GM13976 (cell line): ENCODE data around the gene PYROXD2.

ENCODE experiments used
- DNase-seq: peaks from one replicate; pipeline ENCODE4 v3.0.0; 2012; ENCODE audit warnings: low spot score
- CTCF ChIP-seq: IDR thresholded peaks from 2 replicates; pipeline ENCODE4 v1.5.1; 2012; ENCODE audit warnings: borderline replicate concordance, mild to moderate bottlenecking; ENCODE audit not compliant: insufficient read depth; ENCODE audit errors: extremely low read depth, missing control alignments, control extremely low read depth
- in situ Hi-C: fragments of 300-500 bp; cut with MboI; formaldehyde crosslinking; loops from one replicate; pipeline ENCODE4 v1.12.0; 2022; ENCODE audit warnings: low sequenced_read_pairs, mixed read lengths, inconsistent platforms; ENCODE audit not compliant: unreplicated experiment

PYROXD2 gene

GRCh38 chr10:98457721-98458120 is 42.7 kb upstream of the PYROXD2 start:
- in situ Hi-C loops, result loop anchor here (25.0 kb wide), 2 partner anchors 580 to 780 kb away; partner anchors contain the start of gene HPSE2
- DNase-seq, result no peak
- TF ChIP-seq CTCF, result no peak

DNA sequence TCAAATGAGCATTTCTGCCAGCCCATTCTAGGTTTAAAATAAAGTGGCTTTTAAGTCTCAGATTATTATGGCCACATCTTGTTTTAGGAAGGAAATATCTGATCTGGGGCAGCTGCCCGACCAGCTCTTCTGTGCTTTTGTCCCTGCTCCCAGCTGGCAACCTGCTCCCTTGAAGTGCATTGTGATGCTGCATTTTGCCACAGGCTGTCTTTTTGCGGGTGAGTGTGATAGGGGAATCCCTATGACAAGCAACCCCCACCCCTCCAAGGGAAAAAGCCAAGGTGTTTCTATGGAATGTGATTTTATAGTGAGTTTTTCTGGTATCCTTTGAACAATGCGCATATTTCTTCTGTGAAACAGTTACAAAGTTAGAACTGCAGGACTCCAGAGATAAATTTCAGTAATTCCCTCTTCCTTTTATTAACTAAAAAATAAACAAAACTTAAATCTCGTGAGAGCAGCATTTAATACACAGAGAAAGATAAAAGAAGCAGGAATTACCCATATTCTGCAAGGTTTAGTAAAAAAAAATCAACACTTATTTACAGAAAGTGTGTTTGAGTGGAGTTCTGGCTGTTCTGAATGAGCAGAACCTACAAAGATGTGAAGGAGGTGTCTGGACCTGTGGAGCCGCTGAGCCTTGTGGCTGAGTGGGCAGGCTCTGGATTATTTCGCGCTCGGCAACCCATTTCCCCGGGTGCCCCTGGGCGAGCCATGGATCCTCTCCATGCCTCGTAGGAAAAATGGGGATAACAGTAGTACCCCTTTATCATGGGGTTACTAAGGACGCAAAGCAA is 41.9 kb upstream of the PYROXD2 start:
- DNase-seq, result no peak
- no peak for TF ChIP-seq CTCF
- in situ Hi-C loops, result loop anchor here (25.0 kb wide), 2 partner anchors 580 to 780 kb away; partner anchors contain the start of gene HPSE2

GRCh38 chr10:98456043-98456570 is 41.1 kb upstream of the PYROXD2 start:
- no peak for DNase-seq
- in situ Hi-C loops, result loop anchor here (25.0 kb wide), 2 partner anchors 581 to 781 kb away; partner anchors contain the start of gene HPSE2
- TF ChIP-seq CTCF, result no peak

DNA sequence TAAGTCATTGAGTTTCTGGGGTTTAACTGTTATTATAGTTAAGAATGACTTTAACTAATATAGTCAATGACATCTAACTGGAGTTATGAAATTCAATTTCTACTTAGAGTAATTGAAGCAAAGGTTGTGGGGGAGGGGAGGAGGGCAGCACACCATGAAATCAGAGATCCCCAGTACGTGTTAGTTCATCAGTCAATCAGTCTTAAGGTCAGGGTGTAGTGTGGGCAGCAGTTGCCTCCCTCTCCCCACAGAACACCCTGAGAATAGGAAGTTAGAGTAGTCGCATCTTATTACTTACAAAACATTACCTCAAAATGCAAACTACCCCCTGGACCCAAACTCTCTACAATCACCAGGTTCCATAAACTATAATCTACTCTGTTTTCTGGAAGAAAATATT is 38.7 kb upstream of the PYROXD2 start:
- TF ChIP-seq CTCF, result no peak
- no peak for DNase-seq
- in situ Hi-C loops, result loop anchor here (25.0 kb wide), 2 partner anchors 584 to 784 kb away; partner anchors contain the start of gene HPSE2

- no peak for DNase-seq
- in situ Hi-C loops, result loop anchor here (25.0 kb wide), 2 partner anchors 587 to 787 kb away; partner anchors contain the start of gene HPSE2
- no peak for TF ChIP-seq CTCF
Measured at GRCh38 chr10:98450618-98451017, 35.6 kb upstream of the PYROXD2 start.

GRCh38 chr10:98449287-98449686 is 34.3 kb upstream of the PYROXD2 start:
- TF ChIP-seq CTCF, result no peak
- in situ Hi-C loops, result no loop called here
- no peak for DNase-seq
